HFF-Myc (cell line): ENCODE measurements around the gene TREML4.

ENCODE experiments used
- DNase-seq: peaks from one replicate; pipeline ENCODE4 v3.0.0-alpha.2; 2011; ENCODE audit warnings: low read depth; ENCODE audit errors: extremely low read depth
- H3K4me3 ChIP-seq: replicated peaks from 2 replicates; pipeline ENCODE4 v1.5.1; 2011; ENCODE audit warnings: low read depth, mild to moderate bottlenecking, control low read depth, low read length
- TF ChIP-seq, protein P1 (sequence below): IDR thresholded peaks from 2 replicates; pipeline ENCODE4 v1.5.1; 2012; ENCODE audit warnings: mild to moderate bottlenecking, low read depth, low read length, control low read depth; ENCODE audit errors: missing control alignments

The TREML4 gene

DNA sequence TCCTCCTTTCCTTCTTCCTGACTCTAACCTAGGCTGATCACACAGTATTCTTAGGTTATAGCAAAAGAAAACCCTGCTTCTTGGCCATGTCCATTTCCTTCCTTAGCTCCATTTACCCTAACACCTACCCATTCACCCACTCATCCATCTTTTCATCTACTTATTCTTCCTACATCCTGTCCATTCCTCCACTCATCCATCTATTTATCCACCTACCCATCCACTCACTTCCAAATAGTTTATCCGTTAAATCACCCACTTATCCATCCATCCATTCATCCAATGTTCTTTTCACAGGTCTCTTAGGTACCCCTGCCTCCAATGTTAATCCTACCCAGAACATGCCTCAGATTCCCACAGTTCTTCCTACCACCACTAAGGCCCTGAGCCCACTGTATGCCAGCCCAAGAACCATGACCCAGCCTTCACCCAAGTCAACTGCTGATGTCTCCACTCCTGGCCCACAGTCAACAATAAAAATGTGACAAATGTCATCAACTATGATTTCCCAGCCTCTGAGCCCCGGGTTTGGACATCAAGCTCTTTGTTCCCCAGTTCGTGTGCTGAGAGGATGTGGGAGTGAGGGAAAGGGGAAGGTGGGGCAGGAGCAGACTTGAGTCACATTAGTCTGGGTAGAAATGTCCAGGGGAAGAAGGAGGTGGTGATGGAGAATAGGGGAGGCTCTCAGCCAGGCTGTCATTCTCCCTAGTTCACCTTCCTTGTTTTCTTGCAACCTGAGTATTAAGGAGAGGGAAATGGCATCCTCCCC, 24.4 kb downstream of the TREML4 start:
- no peak for DNase-seq
- H3K4me3 ChIP-seq, result no peak overlapping the region
- TF ChIP-seq, protein P1, sequence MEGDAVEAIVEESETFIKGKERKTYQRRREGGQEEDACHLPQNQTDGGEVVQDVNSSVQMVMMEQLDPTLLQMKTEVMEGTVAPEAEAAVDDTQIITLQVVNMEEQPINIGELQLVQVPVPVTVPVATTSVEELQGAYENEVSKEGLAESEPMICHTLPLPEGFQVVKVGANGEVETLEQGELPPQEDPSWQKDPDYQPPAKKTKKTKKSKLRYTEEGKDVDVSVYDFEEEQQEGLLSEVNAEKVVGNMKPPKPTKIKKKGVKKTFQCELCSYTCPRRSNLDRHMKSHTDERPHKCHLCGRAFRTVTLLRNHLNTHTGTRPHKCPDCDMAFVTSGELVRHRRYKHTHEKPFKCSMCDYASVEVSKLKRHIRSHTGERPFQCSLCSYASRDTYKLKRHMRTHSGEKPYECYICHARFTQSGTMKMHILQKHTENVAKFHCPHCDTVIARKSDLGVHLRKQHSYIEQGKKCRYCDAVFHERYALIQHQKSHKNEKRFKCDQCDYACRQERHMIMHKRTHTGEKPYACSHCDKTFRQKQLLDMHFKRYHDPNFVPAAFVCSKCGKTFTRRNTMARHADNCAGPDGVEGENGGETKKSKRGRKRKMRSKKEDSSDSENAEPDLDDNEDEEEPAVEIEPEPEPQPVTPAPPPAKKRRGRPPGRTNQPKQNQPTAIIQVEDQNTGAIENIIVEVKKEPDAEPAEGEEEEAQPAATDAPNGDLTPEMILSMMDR, result no peak

DNA sequence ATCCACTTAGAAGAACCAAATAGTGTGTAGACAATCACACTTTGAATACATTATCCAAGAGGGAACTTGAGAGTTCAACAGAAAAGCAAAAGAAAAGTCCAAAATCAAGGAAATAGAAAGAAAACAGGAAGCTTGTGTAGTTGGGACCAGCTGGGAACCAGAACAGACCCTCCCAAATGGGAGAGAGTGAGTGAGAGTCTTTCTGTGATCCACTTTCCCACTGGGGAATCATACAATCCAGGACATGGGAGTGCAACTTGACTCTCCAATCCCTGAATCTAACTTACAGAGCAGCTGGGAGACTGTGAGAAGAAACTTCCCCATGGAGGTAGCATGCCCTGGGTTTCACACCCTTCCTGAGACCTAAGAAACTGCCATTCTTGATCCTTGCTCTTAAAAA, 27.0 kb downstream of the TREML4 start:
- TF ChIP-seq, protein P1, result no peak
- no peak overlapping the region for H3K4me3 ChIP-seq
- no peak for DNase-seq

DNA sequence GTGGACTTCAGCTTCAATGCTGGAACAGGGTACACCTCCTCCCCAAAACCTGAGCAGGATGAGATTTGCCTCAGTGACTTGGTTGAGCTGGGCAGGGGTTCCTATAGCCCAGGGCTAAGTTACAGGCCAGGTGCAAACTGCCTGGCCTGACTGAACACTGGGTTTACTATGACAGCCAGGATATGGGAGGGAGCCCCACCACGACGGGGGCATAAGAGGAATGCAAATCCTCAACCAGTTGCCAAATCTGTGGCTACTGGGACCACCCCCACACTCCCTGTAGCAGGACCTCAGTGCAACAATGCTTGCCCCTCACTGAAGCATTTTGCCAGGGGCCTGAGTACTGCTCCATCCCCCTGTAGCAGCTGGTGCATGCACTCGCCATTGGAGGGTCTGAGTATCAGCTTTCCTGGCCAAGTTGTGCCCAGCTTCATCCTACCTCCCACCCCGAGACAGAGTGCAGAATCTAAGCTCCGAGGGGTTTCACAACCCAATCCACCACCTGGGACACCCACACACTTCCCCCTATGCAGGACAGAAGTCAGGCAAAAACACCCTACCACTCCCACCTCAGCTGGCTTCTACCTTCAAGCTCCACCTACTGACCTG, 27.6 kb downstream of the TREML4 start:
- DNase-seq, result no peak
- no peak overlapping the region for H3K4me3 ChIP-seq
- TF ChIP-seq, protein P1, result no peak

DNA sequence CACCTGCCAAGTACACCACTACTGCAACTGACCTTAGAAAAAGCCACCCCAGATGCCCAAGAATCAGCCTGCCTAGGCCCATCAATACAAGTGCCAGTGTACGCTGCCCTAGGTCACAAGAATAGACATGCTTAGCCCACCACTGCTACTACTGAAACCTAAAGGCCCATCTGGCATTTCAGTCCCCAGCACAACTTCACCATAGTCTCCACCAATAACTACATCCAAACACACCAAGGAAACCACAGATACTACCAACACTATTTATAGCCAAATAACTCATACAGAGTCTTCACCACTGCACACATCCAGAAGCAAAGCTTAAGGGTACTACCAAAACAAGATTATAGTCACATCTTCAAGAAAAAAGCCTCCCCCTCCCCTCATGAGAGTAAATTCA, 28.2 kb downstream of the TREML4 start:
- no peak overlapping the region for H3K4me3 ChIP-seq
- DNase-seq, result no peak
- TF ChIP-seq, protein P1, result no peak

DNA sequence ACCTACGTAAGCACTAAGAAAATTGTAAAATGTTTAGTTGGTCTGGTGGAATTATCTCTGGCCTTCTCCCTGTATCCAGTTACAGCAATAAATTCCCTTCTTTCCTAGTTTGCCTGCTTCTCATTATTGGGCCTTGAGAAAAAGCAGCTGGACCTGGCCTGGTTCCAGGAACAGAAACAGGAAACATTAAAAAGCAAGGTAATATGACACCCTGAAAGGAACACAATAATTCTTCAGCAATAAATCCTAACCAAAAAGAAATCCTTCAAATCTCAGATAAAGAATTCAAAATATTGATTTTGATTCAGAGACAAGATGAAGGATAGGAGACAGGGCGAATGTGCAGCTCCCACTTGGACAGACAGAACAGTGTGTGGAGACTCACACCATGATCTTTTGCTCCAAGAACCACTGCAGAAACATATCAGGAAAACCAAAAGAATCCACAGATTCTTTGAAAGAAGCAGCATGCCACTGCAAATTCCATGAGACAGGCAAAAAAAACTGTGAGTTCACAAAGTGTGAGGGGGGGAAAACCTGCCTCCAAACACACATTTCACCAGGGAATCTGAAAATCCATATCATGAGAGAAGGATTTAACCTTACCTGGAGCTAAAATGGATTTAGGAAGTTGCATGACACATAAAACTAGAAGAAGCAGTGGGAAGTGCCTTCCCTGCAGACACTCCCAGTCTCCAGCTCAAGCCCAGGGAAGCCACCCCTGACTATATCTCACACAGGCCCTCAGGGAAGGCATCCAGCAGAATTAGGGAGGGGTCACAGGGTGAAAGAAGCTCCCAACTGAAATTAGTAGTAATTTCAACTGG, 29.4 kb downstream of the TREML4 start:
- DNase-seq, result peak; percentile 82
- H3K4me3 ChIP-seq, result no peak overlapping the region
- TF ChIP-seq, protein P1, result no peak

DNA sequence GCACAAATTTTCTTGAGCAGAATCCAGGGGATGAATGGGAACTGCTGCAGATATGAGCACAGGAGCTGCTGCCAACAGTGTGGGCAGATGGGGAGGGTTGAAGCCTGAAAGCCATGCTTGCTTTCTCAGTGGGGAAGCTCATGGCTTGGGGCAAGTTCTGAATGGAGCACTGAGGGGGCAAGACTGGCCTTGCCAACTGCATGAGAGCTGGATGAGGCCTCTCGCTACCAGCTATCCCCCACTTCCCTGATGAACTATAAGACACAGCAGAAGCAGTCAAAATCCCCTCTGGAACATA, 30.0 kb downstream of the TREML4 start:
- DNase-seq, result no peak
- no peak overlapping the region for H3K4me3 ChIP-seq
- TF ChIP-seq, protein P1, result no peak
